Endothelial cell (in vitro differentiated cells): Measurements from ENCODE around the gene ZNF230. TPM values are rescaled to one million over a fixed set of nuclear protein-coding genes. Genes with fewer than 3 reads are reported as not detected.

Experiments
- DNase-seq: peaks from one replicate; pipeline ENCODE4 v3.0.0; 2021; ENCODE audit warnings: low spot score
- H3K27ac Mint-ChIP-seq: one replicate; pipeline ENCODE4 v1.8.0; 2021; ENCODE audit warnings: mixed read lengths, inconsistent platforms; ENCODE audit not compliant: unreplicated experiment
- H3K27me3 Mint-ChIP-seq: one replicate; pipeline ENCODE4 v1.8.0; 2021; ENCODE audit warnings: mild to moderate bottlenecking, moderate library complexity, mixed read lengths, inconsistent platforms; ENCODE audit not compliant: unreplicated experiment
- H3K36me3 Mint-ChIP-seq: one replicate; pipeline ENCODE4 v1.8.0; 2021; ENCODE audit warnings: mild to moderate bottlenecking, low read depth, mixed read lengths, inconsistent platforms; ENCODE audit not compliant: unreplicated experiment
- H3K4me1 Mint-ChIP-seq: one replicate; pipeline ENCODE4 v1.8.0; 2021; ENCODE audit warnings: mild to moderate bottlenecking, mixed read lengths, inconsistent platforms; ENCODE audit not compliant: unreplicated experiment
- H3K4me3 Mint-ChIP-seq: one replicate; pipeline ENCODE4 v1.8.0; 2021; ENCODE audit warnings: mild to moderate bottlenecking, mixed read lengths, inconsistent platforms; ENCODE audit not compliant: unreplicated experiment
- H3K9me3 Mint-ChIP-seq: one replicate; pipeline ENCODE4 v1.8.0; 2021; ENCODE audit warnings: mixed read lengths, inconsistent platforms; ENCODE audit not compliant: unreplicated experiment
- CTCF ChIP-seq: fragments of 200-600 bp; sonication (generic); IDR thresholded peaks from one replicate; pipeline ENCODE4 v1.5.0; 2021; ENCODE audit warnings: antibody characterized with exemption; ENCODE audit not compliant: unreplicated experiment
- long read RNA-seq: library from polyadenylated mRNA; unstranded; transcript quantifications from one replicate; pipeline ENCODE4 v2.0.0, GENCODE V29; 2020; ENCODE audit not compliant: unreplicated experiment
- total RNA-seq: library from RNA; stranded (reverse); fragmentation: NEBNext Ultra II Directional; extraction: Animal tissue kit (Norgen Biotek cat#: 25700); gene quantifications from one replicate; pipeline ENCODE4 v1.2.1, GENCODE V29; 2021; ENCODE audit not compliant: unreplicated experiment

ZNF230 gene
- total RNA-seq = 5.6 TPM
- long read RNA-seq, full-length matches to known transcripts = 4 of 4 reads
- long read RNA-seq, partial matches to known transcripts = 0 of 4 reads
- long read RNA-seq, other reads (novel, unspliced or antisense) = 0 of 4 reads

GRCh38 chr19:44002566-44003460 is at the start of gene ZNF230:
Gene ZNF230, plus strand, starts transcription at chr19:44002957. Its CDS starts 4,122 bp downstream, at chr19:44007079.
- Mint-ChIP-seq H3K27ac (peak within 1 kb of the TSS; percentile 87), H3K4me1 (peaks cover 13% of the 10 kb centered on the region)
- no peak for TF ChIP-seq CTCF

DNA sequence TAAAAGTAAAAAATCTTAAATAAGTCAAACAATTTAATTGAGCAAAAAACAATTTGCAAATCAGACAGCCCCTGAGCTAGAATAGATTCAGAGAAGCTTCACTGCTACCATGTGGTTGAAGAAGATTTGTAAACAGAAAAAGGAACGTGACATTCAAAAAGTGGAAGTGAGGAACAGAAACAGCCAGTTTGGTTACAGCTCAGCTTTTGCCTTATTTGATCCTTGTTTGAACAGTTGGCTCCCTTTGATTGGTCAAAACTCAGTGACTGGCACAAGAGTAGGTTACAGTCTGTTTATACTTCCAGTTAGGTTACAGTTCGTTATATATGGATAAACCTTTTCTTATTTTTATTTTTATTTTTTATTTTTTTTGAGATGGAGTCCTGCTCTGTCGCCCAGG is 45.9 kb upstream of the ZNF230 start:
- Mint-ChIP-seq H3K36me3 (peaks cover 47% of the 10 kb centered on the region), H3K27ac (no peak overlapping the region), H3K27me3 (peaks cover 1% of the 10 kb centered on the region), H3K4me1 (no peaks in the 10 kb centered on the region), H3K9me3 (peaks cover 18% of the 10 kb centered on the region), H3K4me3 (no peak overlapping the region)
- no peak for DNase-seq
- no peak for TF ChIP-seq CTCF

More at GRCh38 chr19:44002566-44003460, at the start of gene ZNF230:
- H3K27me3 Mint-ChIP-seq = peaks cover 3% of the 10 kb centered on the region
- H3K36me3 Mint-ChIP-seq = peaks cover 31% of the 10 kb centered on the region
- DNase-seq = peak; percentile 81
- peaks cover 8% of the 10 kb centered on the region for H3K9me3 Mint-ChIP-seq
- peak within 1 kb of the TSS; percentile 99 for H3K4me3 Mint-ChIP-seq

DNA sequence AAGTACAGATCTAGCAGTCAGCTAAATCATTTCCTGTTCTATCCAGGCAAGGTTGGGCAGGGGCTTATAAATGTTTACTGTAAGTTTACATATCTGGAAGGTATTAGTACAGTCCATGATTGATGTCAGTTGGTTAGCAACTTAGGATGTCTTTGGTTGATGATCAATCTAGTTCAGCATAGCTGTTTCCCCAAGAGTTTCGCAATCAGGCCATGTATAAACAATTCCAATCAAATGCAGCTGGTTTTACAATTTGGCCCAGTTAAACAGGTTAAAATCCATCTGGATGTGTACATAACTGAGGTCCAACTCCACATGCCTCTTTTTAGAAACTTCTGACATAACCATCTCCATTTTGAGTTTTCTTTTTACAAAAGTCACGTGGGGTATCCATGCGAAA is 44.9 kb upstream of the ZNF230 start:
- peaks cover 52% of the 10 kb centered on the region for H3K36me3 Mint-ChIP-seq
- no peak overlapping the region for H3K4me3 Mint-ChIP-seq
- no peak for TF ChIP-seq CTCF
- H3K27me3 Mint-ChIP-seq = peaks cover 1% of the 10 kb centered on the region
- no peak for DNase-seq
- peaks cover 18% of the 10 kb centered on the region for H3K9me3 Mint-ChIP-seq
- no peak overlapping the region for H3K27ac Mint-ChIP-seq
- no peaks in the 10 kb centered on the region for H3K4me1 Mint-ChIP-seq

DNA sequence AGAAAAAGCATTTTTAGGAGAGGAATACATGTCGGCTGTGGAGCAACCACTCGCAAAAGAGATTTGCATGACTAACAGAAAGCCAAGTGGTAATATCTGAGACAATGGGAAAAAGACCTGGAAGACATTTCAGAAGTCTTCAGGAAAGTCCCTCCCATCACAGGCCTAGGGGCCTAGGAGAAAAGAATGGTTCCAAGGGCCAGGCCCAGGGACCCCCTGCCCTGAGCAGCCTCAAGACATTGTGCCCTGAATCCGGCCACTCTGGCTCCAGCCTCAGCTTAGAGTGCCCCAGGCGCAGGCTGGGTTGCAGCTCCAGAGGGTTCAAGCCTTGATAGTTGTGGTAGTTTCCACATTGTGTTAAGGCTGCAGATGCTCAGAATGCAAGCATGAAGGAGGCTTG is 42.3 kb upstream of the ZNF230 start:
- H3K9me3 Mint-ChIP-seq = peaks cover 38% of the 10 kb centered on the region
- no peak for DNase-seq
- H3K27ac Mint-ChIP-seq = no peak overlapping the region
- TF ChIP-seq CTCF = no peak
- H3K27me3 Mint-ChIP-seq = peaks cover 4% of the 10 kb centered on the region
- H3K4me1 Mint-ChIP-seq = no peaks in the 10 kb centered on the region
- peaks cover 67% of the 10 kb centered on the region for H3K36me3 Mint-ChIP-seq
- peak overlapping the region; percentile 21 for H3K4me3 Mint-ChIP-seq

DNA sequence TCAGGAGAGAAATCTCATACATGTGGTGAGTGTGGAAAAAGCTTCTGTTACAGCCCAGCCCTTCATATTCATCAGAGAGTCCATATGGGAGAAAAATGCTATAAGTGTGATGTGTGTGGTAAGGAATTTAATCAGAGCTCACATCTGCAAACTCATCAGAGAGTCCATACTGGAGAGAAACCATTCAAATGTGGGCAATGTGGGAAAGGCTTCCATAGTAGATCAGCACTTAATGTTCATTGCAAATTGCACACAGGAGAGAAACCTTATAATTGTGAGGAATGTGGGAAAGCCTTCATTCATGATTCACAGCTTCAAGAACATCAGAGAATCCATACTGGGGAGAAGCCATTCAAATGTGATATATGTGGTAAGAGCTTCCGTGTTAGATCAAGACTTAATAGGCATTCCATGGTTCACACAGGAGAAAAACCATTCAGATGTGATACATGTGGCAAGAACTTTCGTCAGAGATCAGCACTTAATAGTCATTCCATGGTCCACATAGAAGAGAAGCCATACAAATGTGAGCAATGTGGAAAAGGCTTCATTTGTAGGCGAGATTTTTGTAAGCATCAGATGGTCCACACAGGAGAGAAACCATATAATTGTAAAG is 36.6 kb upstream of the ZNF230 start:
- no peaks in the 10 kb centered on the region for H3K4me1 Mint-ChIP-seq
- H3K27ac Mint-ChIP-seq = no peak overlapping the region
- peaks cover 70% of the 10 kb centered on the region for H3K9me3 Mint-ChIP-seq
- no peak for TF ChIP-seq CTCF
- peaks cover 98% of the 10 kb centered on the region for H3K36me3 Mint-ChIP-seq
- DNase-seq = no peak
- peak overlapping the region; percentile 90 for H3K4me3 Mint-ChIP-seq
- H3K27me3 Mint-ChIP-seq = peaks cover 4% of the 10 kb centered on the region
